Stimulated activated CD4-positive, alpha-beta T cell treated with anti-CD3 and anti-CD28 coated beads, Interleukin-4, amount 100 ng/mL, for 1 hour (primary cell): Measurements from ENCODE around the gene LRG1.

Experiments
- DNase-seq: peaks from one replicate; pipeline ENCODE4 v3.0.0-alpha.2; 2020

The LRG1 gene

DNA sequence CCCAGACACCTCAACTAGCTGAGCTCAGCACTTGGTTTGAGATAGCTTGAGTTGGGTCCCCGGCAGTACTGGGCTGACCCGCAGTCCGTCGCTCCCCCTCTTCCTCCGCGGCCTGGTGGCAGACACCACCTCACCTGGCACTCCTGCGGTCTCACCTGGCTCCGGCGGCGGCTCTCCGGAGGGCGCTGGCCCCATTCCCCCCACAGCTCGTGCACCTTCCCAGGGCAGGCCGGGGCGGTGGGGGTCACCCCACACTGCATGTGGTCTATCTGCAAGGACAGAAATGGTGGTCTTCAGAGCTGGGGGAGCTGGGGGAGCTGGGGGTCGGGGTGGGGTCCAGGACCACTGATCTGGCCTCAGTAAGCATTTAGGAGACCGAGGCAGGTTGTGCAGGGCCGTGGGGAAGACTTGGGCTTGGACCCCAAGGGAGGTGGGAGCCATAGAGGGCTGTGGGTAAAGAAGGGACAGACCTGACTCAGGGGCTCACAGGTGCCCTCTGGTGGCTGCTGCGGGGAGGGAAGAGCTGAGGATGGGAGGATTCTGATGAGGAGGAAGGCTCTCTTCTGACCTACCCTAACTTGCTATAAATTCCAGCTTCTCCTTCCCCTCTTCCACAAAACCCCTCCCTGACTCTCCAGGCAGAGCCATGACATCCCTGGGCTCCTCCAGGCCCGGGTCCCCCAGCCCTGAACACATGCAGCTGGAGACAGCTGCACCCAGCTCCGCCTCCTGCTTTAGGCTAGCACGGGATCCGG lies 14.9 kb downstream of the LRG1 start:
- peak; percentile 73 for DNase-seq

- DNase-seq, result peak; percentile 36
Measured at GRCh38 chr19:4523306-4524110, 16.3 kb downstream of the LRG1 start.

- DNase-seq, result no peak
Measured at GRCh38 chr19:4522291-4523002, 17.4 kb downstream of the LRG1 start.

- no peak for DNase-seq
Measured at GRCh38 chr19:4521888-4522242, 18.0 kb downstream of the LRG1 start.

DNA sequence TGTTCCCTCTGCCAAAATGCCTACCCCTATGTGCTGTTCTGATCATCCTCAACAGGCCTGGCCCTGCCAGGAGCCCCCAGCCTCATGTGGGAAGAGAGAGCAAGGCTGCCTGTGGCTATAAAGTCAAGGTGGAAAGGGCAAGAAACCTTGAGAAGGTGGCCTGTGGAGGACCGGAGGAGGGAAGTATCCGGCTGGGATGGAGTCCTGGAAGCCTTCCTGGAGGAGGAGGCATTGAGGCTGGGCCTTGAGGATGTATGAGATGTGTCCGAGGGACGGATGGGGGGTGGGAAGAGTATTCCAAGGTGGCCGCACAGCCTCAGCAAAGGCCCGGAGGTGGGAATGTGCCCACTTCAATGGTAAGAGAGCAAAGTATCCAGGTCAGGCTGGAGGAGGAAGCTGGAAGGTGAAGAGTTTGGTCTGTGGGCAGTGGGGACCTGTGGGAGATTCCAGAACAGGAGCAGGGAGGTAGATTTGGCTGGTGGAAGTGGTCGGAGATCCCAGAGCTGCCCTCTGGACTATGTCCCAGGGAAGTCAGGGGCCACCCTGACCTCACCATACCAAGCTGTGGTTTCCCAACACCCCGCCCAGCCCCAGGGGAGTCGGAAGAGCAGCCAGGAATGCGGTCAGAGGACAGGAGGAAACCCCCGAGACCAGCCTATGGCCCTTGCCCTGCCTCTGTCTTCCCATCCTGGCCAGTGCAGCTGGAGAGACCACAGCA lies 18.5 kb downstream of the LRG1 start:
- no peak for DNase-seq

DNA sequence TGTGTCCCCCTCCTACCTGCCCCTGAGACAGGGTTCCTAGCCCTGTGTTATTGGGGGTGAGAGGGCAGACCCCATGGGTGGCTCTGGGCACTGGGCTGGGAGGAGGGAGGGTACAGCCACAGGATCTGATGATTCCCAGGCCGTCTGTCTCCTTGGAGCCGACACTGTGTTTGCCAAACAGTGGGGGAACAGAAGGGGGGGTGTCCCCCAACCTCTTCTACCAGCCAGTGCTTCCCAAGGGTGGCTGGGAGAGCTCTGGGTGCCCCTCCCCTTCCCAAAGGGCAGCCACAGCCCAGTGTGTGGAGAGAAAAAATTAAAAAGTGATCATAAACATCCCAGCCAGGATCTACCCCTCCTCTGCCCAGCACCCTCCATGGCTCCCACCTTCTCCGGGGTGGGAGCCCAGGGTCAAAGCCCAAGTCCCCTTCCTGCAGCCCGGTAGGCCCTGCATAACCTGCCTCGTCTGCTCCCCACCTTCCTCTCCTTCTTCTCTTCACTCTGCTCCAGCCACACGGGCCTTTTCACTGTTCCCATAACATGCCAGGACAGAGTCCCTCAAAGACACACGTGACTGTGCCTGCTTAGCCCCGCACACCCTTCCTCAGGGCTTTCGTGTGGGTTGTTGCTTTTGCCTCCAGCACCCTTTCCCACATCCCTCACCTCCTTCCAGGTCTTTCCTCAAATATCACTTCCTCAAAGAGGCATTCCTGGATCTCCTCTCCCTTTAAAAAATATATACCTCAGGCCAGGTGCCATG lies 20.1 kb downstream of the LRG1 start:
- DNase-seq, result no peak

- DNase-seq, result no peak
Measured at GRCh38 chr19:4519172-4519496, 20.7 kb downstream of the LRG1 start.

- DNase-seq, result no peak
Measured at GRCh38 chr19:4518345-4519171, 21.3 kb downstream of the LRG1 start, which contains the start of gene PLIN4. TSS of gene PLIN4 (minus strand) at chr19:4518486. CDS start at chr19:4518272, 214 bp downstream.

- DNase-seq, result no peak
Measured at GRCh38 chr19:4517451-4518057, 22.3 kb downstream of the LRG1 start.

GRCh38 chr19:4516939-4517300 lies 22.9 kb downstream of the LRG1 start:
- no peak for DNase-seq

GRCh38 chr19:4516199-4516938 lies 23.5 kb downstream of the LRG1 start:
- no peak for DNase-seq

DNA sequence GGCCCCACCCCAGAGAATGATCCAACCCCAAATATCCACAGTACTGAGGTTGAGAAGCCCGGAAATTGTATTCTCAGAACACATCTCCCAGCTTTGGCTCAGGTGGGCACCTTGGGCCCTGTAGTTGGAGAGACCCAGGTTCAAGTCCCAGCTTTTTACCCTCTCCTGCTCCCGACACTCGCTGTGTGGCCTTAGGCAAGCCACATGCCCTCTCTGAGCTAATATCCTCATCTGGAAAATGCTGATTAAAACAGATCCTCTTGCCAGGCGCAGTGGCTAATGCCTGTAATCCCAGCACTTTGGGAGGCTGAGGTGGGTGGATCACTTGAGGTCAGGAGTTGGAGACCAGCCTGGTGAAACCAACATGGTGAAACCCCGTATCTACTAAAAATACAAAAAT lies 24.1 kb downstream of the LRG1 start:
- no peak for DNase-seq

GRCh38 chr19:4513248-4513647 lies 26.6 kb downstream of the LRG1 start:
- DNase-seq, result no peak

DNA sequence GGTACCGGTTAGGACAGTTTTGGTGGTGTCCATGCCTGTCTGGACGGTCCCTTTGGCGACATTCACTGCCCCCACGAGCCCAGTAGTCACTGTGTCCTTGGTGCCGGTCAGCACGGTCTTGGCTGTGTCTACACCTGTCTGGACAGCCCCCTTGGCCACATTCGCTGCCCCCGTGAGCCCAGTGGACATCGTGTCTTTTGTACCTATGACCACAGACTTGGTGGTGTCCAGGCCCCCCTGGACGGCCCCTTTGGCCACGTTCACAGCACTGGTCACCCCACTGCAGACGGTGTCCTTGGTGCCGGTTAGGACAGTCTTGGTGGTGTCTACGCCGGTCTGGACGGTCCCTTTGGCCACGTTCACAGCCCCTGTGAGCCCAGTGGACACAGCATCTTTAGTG lies 27.8 kb downstream of the LRG1 start:
- DNase-seq, result no peak

DNA sequence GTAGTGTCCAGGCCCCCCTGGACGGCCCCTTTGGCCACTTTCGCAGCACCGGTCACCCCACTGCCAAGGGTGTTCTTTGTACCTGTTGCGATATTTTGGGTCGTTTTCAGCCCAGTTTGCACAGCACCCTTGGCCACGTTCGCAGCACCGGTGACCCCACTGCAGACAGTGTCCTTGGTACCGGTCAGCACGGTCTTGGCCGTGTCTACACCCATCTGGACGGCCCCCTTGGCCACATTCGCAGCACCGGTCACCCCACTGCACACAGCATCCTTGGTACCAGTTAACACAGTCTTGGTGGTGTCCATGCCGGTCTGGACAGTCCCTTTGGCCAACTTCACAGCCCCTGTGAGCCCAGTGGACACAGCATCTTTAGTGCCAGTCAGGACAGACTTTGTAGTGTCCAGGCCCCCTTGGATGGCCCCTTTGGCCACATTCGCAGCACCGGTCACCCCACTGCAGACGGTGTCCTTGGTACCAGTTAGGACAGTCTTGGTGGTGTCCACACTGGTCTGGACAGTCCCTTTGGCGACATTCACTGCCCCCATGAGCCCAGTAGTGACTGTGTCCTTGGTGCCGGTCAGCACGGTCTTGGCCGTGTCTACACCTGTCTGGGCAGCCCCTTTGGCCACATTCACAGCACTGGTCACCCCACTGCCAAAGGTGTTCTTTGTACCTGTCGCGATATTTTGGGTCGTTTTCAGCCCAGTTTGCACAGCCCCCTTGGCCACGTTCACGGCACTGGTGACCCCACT lies 28.4 kb downstream of the LRG1 start:
- DNase-seq, result no peak

DNA sequence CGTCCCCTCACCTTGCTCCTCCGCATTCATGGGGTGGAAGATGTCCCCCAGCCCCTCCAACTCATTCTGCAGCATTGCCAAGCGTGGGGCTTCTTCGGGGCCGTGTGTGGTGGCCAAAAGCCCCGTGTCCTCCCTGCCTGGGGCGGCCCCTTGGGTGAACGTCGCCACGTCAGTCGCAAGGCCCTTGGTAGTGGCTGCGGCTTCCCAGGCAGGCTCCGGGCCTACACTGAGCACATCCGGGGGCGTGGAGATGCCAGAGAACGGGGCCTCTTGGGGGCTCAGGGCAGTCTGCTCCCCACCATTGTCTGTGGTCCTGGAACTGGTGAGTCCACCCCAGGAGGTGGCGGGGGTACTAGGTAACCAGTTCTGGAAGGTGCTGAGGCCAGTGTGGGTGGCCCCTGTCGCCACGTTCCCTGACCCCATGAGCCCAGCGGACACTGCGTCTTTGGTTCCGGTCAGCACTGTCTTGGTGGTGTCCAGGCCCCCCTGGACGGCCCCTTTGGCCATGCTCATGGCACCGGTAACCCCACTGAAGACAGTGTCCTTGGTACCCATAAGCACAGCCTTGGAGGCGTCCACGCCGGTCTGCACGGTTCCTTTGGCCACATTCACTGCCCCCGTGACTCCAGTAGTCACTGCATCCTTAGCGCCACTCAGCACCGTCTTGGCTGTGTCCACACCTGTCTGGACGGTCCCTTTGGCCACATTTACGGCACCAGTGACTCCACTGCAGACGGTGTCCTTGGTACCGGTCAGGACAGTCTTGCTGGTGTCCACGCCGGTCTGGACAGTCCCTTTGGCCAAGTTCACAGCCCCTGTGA lies 29.2 kb downstream of the LRG1 start:
- DNase-seq, result no peak

- no peak for DNase-seq
Measured at GRCh38 chr19:4508698-4509097, 31.1 kb downstream of the LRG1 start.

DNA sequence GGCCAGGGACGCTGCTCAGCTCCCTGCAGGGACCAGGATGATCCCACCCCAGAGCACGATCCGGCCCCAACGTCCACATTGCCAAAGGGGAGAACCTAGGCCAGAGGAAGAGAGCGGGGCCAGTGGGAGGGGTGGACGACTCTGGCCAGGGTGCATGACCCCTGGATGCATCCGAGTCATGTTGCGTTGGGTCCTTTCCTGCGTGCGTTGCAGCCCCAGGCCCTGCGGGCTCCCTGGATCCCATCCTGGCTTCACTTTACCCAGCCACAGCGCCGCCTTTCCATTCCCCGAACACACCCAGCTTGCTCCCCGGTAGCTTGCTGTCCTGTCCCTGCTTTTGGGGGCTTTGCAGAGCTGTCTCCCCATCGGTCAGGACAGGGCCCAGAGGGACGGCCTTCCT lies 32.0 kb downstream of the LRG1 start:
- DNase-seq, result no peak

- no peak for DNase-seq
Measured at GRCh38 chr19:4507150-4507452, 32.7 kb downstream of the LRG1 start.
